ENCODE data around the gene ZNF750.

DNA sequence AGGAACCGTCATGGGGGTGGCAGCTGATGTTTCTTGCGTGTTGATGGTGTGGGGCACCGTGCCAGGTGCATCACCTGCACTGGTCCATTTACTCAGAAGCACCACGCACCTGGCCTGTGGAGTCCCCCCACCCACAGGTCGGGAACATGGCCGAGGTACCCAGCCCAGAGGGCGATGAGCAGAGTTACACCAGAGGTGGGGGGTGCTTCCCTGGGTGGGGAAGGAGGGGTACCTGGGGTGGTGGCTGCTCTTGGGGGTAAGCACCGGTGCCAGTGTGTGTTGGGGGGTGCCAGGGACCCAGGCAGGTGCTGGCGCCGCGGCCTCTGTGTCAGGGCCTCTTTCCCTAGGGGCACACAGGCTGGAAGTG, 5.0 kb upstream of the ZNF750 start:
- TF ChIP-seq, protein P1, sequence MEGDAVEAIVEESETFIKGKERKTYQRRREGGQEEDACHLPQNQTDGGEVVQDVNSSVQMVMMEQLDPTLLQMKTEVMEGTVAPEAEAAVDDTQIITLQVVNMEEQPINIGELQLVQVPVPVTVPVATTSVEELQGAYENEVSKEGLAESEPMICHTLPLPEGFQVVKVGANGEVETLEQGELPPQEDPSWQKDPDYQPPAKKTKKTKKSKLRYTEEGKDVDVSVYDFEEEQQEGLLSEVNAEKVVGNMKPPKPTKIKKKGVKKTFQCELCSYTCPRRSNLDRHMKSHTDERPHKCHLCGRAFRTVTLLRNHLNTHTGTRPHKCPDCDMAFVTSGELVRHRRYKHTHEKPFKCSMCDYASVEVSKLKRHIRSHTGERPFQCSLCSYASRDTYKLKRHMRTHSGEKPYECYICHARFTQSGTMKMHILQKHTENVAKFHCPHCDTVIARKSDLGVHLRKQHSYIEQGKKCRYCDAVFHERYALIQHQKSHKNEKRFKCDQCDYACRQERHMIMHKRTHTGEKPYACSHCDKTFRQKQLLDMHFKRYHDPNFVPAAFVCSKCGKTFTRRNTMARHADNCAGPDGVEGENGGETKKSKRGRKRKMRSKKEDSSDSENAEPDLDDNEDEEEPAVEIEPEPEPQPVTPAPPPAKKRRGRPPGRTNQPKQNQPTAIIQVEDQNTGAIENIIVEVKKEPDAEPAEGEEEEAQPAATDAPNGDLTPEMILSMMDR (IDR thresholded peaks at IDR 0.05) = no peak
- no peak for TF ChIP-seq EZH2 (IDR thresholded peaks at IDR 0.05)
- no peak for TF ChIP-seq EZH2phosphoT487 (IDR thresholded peaks at IDR 0.05)

Data from neural progenitor cell (in vitro differentiated cells).